SU-DHL-6 (cell line): ENCODE results near the gene FTCD.

Source experiments
- H2AFZ ChIP-seq: fragments of 200-600 bp; sonication (generic); 2 replicates; pipeline ENCODE4 v1.6.1; 2014; ENCODE audit warnings: low read depth, mild to moderate bottlenecking, moderate library complexity, mixed read lengths, antibody characterized with exemption, low read length; ENCODE audit not compliant: severe bottlenecking
- H3F3A ChIP-seq: fragments of 200-600 bp; shearing (Covaris generic); 2 replicates; pipeline ENCODE4 v1.6.0; 2016; ENCODE audit warnings: antibody characterized with exemption, mild to moderate bottlenecking; ENCODE audit not compliant: insufficient read depth
- H3K27ac ChIP-seq: fragments of 200-600 bp; sonication (generic); 2 replicates; pipeline ENCODE4 v1.5.1; 2016; ENCODE audit warnings: low read depth, mild to moderate bottlenecking, low read length, moderate library complexity, mixed read lengths
- H3K27me3 ChIP-seq: fragments of 200-600 bp; sonication (generic), shearing (Covaris generic); 2 replicates; pipeline ENCODE4 v1.6.0; 2014; ENCODE audit warnings: mild to moderate bottlenecking, low read length
- H3K36me3 ChIP-seq: fragments of 200-600 bp; sonication (generic); 2 replicates; pipeline ENCODE4 v1.6.1; 2014; ENCODE audit warnings: mild to moderate bottlenecking, low read length, mixed read lengths
- H3K4me2 ChIP-seq: fragments of 300-600, 200-600 bp; shearing (Covaris generic), sonication (generic); 2 replicates; pipeline ENCODE4 v1.6.0; 2014; ENCODE audit warnings: low read length, low read depth, mild to moderate bottlenecking; ENCODE audit not compliant: poor library complexity, severe bottlenecking
- H3K4me3 ChIP-seq: fragments of 200-600 bp; sonication (generic); 2 replicates; pipeline ENCODE4 v1.5.1; 2014; ENCODE audit warnings: antibody characterized with exemption, low read length, mild to moderate bottlenecking, mixed read lengths; ENCODE audit not compliant: insufficient read depth, poor library complexity, severe bottlenecking
- H3K79me2 ChIP-seq: fragments of 200-600 bp; sonication (generic); 2 replicates; pipeline ENCODE4 v1.6.1; 2014; ENCODE audit warnings: mild to moderate bottlenecking, low read length, moderate library complexity; ENCODE audit not compliant: insufficient read depth
- H3K9ac ChIP-seq: fragments of 200-600 bp; sonication (generic); 2 replicates; pipeline ENCODE4 v1.7.0; 2014; ENCODE audit warnings: mild to moderate bottlenecking, low read length
- H3K9me2 ChIP-seq: fragments of 200-600 bp; sonication (generic); replicated peaks from 2 replicates; pipeline ENCODE4 v1.6.1; 2014; ENCODE audit warnings: low read length; ENCODE audit not compliant: insufficient read depth
- H3K9me3 ChIP-seq: fragments of 200-600 bp; sonication (generic); 2 replicates; pipeline ENCODE4 v1.6.1; 2014; ENCODE audit warnings: low read length, mixed read lengths; ENCODE audit not compliant: insufficient read depth
- H4K20me1 ChIP-seq: fragments of 200-600 bp; sonication (generic); 2 replicates; pipeline ENCODE4 v1.6.1; 2014; ENCODE audit warnings: low read depth, mild to moderate bottlenecking, antibody characterized with exemption, low read length, moderate library complexity, mixed read lengths
- CTCF ChIP-seq: fragments of 200-600 bp; sonication (generic); IDR thresholded peaks from one replicate; pipeline ENCODE4 v1.5.1; 2017; ENCODE audit warnings: antibody characterized with exemption, mild to moderate bottlenecking, low read length, moderate library complexity; ENCODE audit not compliant: insufficient read depth, poor library complexity, severe bottlenecking
- EZH2phosphoT487 ChIP-seq: fragments of 200-600 bp; sonication (generic), shearing (Covaris generic); conservative IDR thresholded peaks from 2 replicates; pipeline ENCODE4 v1.6.1; 2018; ENCODE audit warnings: mild to moderate bottlenecking, antibody characterized with exemption, low read length, moderate library complexity, mixed read lengths

FTCD gene

GRCh38 chr21:46191257-46191685 is 35.9 kb upstream of the FTCD start:
- no peak overlapping the region for H3K9ac ChIP-seq
- H2AFZ ChIP-seq = no peak overlapping the region
- no peak overlapping the region for H3K27ac ChIP-seq
- no peaks in the 10 kb centered on the region for H3K9me3 ChIP-seq
- H4K20me1 ChIP-seq = no peaks in the 10 kb centered on the region
- H3K9me2 ChIP-seq = no peaks in the 10 kb centered on the region
- TF ChIP-seq EZH2phosphoT487 (no peak), CTCF (no peak)
- H3K79me2 ChIP-seq = no peaks in the 10 kb centered on the region
- H3K4me3 ChIP-seq = no peak overlapping the region
- 0 out of 2 replicates have a peak, but pooled peaks cover 6% of the 10 kb centered on the region for H3F3A ChIP-seq
- no peak overlapping the region for H3K4me2 ChIP-seq
- H3K36me3 ChIP-seq = no peaks in the 10 kb centered on the region
- H3K27me3 ChIP-seq = no peaks in the 10 kb centered on the region

GRCh38 chr21:46190491-46191131 is 35.2 kb upstream of the FTCD start:
- Histone ChIP-seq H3K27me3 (no peaks in the 10 kb centered on the region), H3K9ac (no peak overlapping the region), H3K27ac (no peak overlapping the region), H3F3A (peaks cover 8% of the 10 kb centered on the region; the same call in 1 of the 2 replicates), H3K9me2 (no peaks in the 10 kb centered on the region), H3K79me2 (no peaks in the 10 kb centered on the region), H3K4me2 (no peak overlapping the region), H4K20me1 (no peaks in the 10 kb centered on the region), H2AFZ (no peak overlapping the region), H3K36me3 (no peaks in the 10 kb centered on the region), H3K4me3 (no peak overlapping the region), H3K9me3 (no peaks in the 10 kb centered on the region)
- TF ChIP-seq CTCF (no peak), EZH2phosphoT487 (no peak)

GRCh38 chr21:46189959-46190490 is 34.6 kb upstream of the FTCD start:
- Histone ChIP-seq H3K36me3 (no peaks in the 10 kb centered on the region), H3K27ac (no peak overlapping the region), H3K79me2 (no peaks in the 10 kb centered on the region), H3K4me3 (no peak overlapping the region), H4K20me1 (no peaks in the 10 kb centered on the region), H3K4me2 (no peak overlapping the region), H2AFZ (no peak overlapping the region), H3K27me3 (no peaks in the 10 kb centered on the region), H3K9me3 (no peaks in the 10 kb centered on the region), H3F3A (peaks cover 13% of the 10 kb centered on the region; the same call in 1 of the 2 replicates), H3K9me2 (no peaks in the 10 kb centered on the region), H3K9ac (no peak overlapping the region)
- TF ChIP-seq CTCF (no peak), EZH2phosphoT487 (no peak)
